SH-SY5Y (cell line): ENCODE measurements around the gene TRIM29.

Source experiments
- GATA2 ChIP-seq: IDR thresholded peaks from 2 replicates; pipeline ENCODE4 v1.6.1; 2011; ENCODE audit warnings: mild to moderate bottlenecking, low read depth, low read length
- GATA3 ChIP-seq: IDR thresholded peaks from 2 replicates; pipeline ENCODE4 v1.6.1; 2011; ENCODE audit warnings: low read depth, mild to moderate bottlenecking, low read length, moderate library complexity

DNA sequence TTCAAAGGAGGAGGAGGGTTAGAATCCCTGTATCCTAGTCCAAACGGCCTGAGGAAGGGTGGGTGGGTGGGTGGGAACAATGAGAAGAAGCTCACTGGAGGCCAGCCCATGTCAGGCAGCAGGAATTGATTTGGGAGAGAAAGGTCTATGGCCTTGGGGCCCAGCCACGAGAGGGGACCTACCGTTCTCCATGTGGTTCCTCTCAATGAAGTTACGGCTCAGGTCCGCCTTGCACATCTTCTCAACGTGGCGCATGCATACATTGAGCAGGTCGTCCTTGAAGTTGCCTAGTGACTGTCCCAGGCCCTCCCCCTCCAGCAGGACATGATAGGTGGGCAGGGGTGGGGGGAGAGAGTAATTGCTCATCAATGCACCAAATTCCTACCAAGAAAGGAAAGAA lies 12.4 kb downstream of the TRIM29 start:
- no peak for TF ChIP-seq GATA2
- no peak for TF ChIP-seq GATA3
